ENCODE data around the gene SLC5A10. TPM values are rescaled to one million over a fixed set of nuclear protein-coding genes. Genes with fewer than 3 reads are reported as not detected.
"Not testable (repeated sequence)": the region's sequence is repeated elsewhere in the genome, so short reads cannot be mapped to it uniquely, and the experiment has no call there.

Gene SLC5A10
- total and polyA plus RNA-seq, 7 donors = 0.19 TPM; not detected in 6

GRCh38 chr17:19031729-19032128 lies 79.8 kb downstream of the SLC5A10 start:
- WGBS, 2 donors = no CpG with 5 or more reads among the region's 4 CpGs

GRCh38 chr17:19032377-19032988 lies 80.5 kb downstream of the SLC5A10 start:
- intact Hi-C loops (cut with DNase I); H3K36me3 ChIP-seq; H3K4me1 ChIP-seq; H3K27me3 ChIP-seq; H3K9me3 ChIP-seq; H3K4me3 ChIP-seq; DNase-seq: not testable (repeated sequence)
- 8 to 64% methylated on average over 3 of the region's 24 CpGs for WGBS, 2 donors
- H3K27ac ChIP-seq = peak overlapping the region in 1 of 4 donors; percentile 50

More at GRCh38 chr17:19031729-19032128, 79.8 kb downstream of the SLC5A10 start:
- H3K36me3 ChIP-seq; H3K27me3 ChIP-seq; H3K4me1 ChIP-seq; intact Hi-C loops (cut with DNase I); H3K9me3 ChIP-seq; H3K4me3 ChIP-seq: not testable (repeated sequence)
- peak overlapping the region in 1 of 4 donors; percentile 50 for H3K27ac ChIP-seq
- peak; percentile 75 for DNase-seq
- peak in 1 of 4 experiments; percentile 33 for TF ChIP-seq CTCF (IDR thresholded peaks at IDR 0.05)

GRCh38 chr17:19036186-19036585 lies 84.2 kb downstream of the SLC5A10 start:
- H3K4me1 ChIP-seq; H3K4me3 ChIP-seq; DNase-seq; H3K36me3 ChIP-seq; H3K27me3 ChIP-seq; H3K9me3 ChIP-seq; intact Hi-C loops (cut with DNase I); H3K27ac ChIP-seq: not testable (repeated sequence)
- no CpG with 5 or more reads among the region's 6 CpGs for WGBS, 2 donors

- H3K4me3 ChIP-seq; H3K9me3 ChIP-seq; intact Hi-C loops (cut with DNase I); DNase-seq; H3K27ac ChIP-seq; H3K36me3 ChIP-seq; H3K27me3 ChIP-seq; H3K4me1 ChIP-seq: not testable (repeated sequence)
- WGBS, 2 donors = 0% methylated on average over 1 of the region's 6 CpGs; no CpG with 5 or more reads in 1 of the 2 donors
Observed at GRCh38 chr17:19037547-19037946, 85.6 kb downstream of the SLC5A10 start.

- H3K36me3 ChIP-seq; H3K27me3 ChIP-seq; intact Hi-C loops (cut with DNase I); H3K4me1 ChIP-seq; H3K9me3 ChIP-seq; H3K27ac ChIP-seq; H3K4me3 ChIP-seq; DNase-seq: not testable (repeated sequence)
- WGBS, 2 donors = no CpG with 5 or more reads among the region's 17 CpGs
Observed at GRCh38 chr17:19038007-19038406, 86.0 kb downstream of the SLC5A10 start.

- DNase-seq; H3K9me3 ChIP-seq; H3K27ac ChIP-seq; H3K4me3 ChIP-seq; H3K27me3 ChIP-seq; intact Hi-C loops (cut with DNase I); H3K36me3 ChIP-seq; H3K4me1 ChIP-seq: not testable (repeated sequence)
- no CpG with 5 or more reads among the region's 12 CpGs for WGBS, 2 donors
Observed at GRCh38 chr17:19038730-19039129, 86.8 kb downstream of the SLC5A10 start.

GRCh38 chr17:19040350-19040749 lies 88.4 kb downstream of the SLC5A10 start:
- intact Hi-C loops (cut with DNase I); DNase-seq: not testable (repeated sequence)

GRCh38 chr17:19041871-19042270 lies 89.9 kb downstream of the SLC5A10 start:
- 81 to 90% methylated on average over 3 of the region's 10 CpGs for WGBS, 2 donors
- intact Hi-C loops (cut with DNase I); H3K27ac ChIP-seq; DNase-seq; H3K27me3 ChIP-seq; H3K4me1 ChIP-seq; H3K36me3 ChIP-seq; H3K9me3 ChIP-seq; H3K4me3 ChIP-seq: not testable (repeated sequence)

More at GRCh38 chr17:19040350-19040749, 88.4 kb downstream of the SLC5A10 start:
- H3K4me1 ChIP-seq, H3K27me3 ChIP-seq, H3K4me3 ChIP-seq, H3K9me3 ChIP-seq, H3K27ac ChIP-seq, H3K36me3 ChIP-seq: not testable (repeated sequence)
- no CpG with 5 or more reads among the region's 9 CpGs for WGBS, 2 donors

GRCh38 chr17:19042369-19042768 lies 90.4 kb downstream of the SLC5A10 start:
- H3K9me3 ChIP-seq; H3K27ac ChIP-seq; H3K36me3 ChIP-seq; H3K4me1 ChIP-seq; H3K27me3 ChIP-seq; intact Hi-C loops (cut with DNase I); DNase-seq; H3K4me3 ChIP-seq: not testable (repeated sequence)
- no CpG with 5 or more reads among the region's 14 CpGs for WGBS, 2 donors

GRCh38 chr17:19043032-19043431 lies 91.1 kb downstream of the SLC5A10 start:
- H3K9me3 ChIP-seq; H3K27me3 ChIP-seq; intact Hi-C loops (cut with DNase I); H3K36me3 ChIP-seq; H3K27ac ChIP-seq; H3K4me3 ChIP-seq; H3K4me1 ChIP-seq; DNase-seq: not testable (repeated sequence)
- WGBS, 2 donors = no CpG with 5 or more reads among the region's 8 CpGs

- H3K36me3 ChIP-seq; H3K9me3 ChIP-seq; H3K27me3 ChIP-seq; intact Hi-C loops (cut with DNase I); DNase-seq; H3K4me3 ChIP-seq; H3K27ac ChIP-seq; H3K4me1 ChIP-seq: not testable (repeated sequence)
- WGBS, 2 donors = no CpG with 5 or more reads among the region's 9 CpGs
Observed at GRCh38 chr17:19044643-19045042, 92.7 kb downstream of the SLC5A10 start.

GRCh38 chr17:19046782-19047375 lies 94.9 kb downstream of the SLC5A10 start, which contains the start of gene GRAP:
GRAP (minus strand) TSS chr17:19046957; CDS start chr17:19046926, 31 bp downstream.
- intact Hi-C loops (cut with DNase I); H3K4me1 ChIP-seq; H3K27me3 ChIP-seq; H3K27ac ChIP-seq; DNase-seq; H3K4me3 ChIP-seq; H3K9me3 ChIP-seq; H3K36me3 ChIP-seq: not testable (repeated sequence)
- no CpG with 5 or more reads among the region's 12 CpGs for WGBS, 2 donors
